HuH-7.5 (cell line): ENCODE results near the gene CTNNA3.

Experiments
- DNase-seq: peaks from one replicate; pipeline ENCODE4 v3.0.0; 2011; ENCODE audit warnings: low spot score

Gene CTNNA3

DNA sequence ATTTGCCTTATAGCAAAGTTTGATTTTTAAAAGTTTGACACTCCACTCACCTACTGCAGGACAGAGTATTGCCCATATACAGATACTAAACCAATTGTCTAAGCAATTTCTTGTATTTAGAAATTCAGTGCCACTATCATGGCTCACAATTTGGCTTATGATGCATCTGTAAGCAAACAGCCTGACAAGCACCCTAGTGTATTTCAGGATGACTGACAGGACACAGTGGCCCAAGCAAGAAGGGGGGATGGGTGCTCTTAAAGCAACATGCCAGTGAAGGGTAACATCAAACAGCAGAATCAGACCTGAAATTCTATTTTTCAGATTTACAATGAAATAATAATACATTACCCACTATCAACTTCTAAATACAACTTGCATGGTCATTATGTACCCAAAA lies 30.5 kb downstream of the CTNNA3 start:
- DNase-seq, result no peak

- no peak for DNase-seq
Measured at GRCh38 chr10:67664942-67665341, 31.1 kb downstream of the CTNNA3 start.

DNA sequence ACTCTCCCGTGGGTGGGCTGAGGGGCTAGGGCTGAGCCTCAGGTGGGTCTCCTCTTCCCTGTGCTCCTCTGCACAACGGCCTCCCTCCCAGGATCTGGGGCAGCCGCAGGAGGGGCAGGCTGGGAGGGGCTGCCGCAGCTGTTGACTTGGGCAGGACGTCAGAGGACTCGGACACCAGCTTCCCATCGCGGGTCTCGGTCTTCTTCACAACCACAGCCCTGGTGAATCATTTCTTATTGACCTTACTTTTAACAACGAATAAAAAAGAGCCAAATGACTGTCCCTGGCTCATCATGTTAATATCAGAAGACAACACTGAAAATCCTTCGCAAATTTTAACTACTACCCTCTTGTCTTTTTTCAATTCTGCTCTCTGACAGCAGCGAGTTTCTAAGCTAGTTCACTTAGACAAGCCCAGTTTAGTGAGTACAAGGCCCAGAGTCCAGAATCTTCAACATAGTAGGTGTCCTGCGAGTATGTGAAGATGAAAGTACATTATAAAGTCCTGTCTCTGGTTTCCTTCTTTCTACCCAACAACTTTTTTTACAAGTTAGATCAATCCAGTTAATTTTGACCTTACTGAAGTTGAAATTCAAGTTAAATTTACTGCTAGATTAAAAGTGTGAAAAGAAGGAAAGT lies 32.4 kb downstream of the CTNNA3 start:
- DNase-seq, result no peak

DNA sequence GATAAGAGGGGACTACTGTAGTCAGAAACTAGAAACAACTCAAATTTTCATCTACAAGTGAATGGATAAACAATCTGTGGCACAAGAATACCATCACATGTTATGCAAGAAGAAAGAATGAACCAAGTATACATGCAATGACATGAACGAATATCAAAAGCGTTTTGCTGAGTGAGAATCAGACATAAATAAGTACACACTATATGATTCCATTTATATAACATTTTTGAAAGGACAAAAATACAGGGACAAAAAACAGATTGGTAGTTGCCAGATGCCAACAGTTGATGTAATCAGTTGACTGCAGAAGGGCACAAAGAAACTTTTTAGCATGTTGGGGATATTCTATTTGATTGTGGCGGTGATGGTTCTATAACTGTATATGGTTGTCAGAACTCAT lies 33.6 kb downstream of the CTNNA3 start:
- DNase-seq, result no peak

DNA sequence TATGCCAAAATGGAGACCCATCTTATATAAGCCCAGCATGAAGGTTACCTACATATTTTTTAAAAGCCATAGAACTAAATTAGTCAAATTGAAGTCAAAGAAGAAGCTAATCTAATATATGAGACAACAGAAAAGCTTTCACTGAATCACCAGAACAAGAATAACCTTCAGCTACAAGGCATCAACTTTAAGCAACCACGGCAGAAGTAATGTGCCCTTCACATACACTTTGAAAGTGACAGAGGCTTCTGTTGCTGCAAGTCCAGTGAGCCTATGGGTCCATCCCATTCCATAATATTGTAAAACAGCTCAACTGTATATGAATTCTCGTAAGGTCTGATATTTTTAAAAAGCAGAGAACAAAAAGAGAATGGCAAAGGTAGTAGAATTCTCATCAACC lies 36.5 kb downstream of the CTNNA3 start:
- DNase-seq, result no peak

GRCh38 chr10:67657775-67658174 lies 38.2 kb downstream of the CTNNA3 start:
- DNase-seq, result no peak

DNA sequence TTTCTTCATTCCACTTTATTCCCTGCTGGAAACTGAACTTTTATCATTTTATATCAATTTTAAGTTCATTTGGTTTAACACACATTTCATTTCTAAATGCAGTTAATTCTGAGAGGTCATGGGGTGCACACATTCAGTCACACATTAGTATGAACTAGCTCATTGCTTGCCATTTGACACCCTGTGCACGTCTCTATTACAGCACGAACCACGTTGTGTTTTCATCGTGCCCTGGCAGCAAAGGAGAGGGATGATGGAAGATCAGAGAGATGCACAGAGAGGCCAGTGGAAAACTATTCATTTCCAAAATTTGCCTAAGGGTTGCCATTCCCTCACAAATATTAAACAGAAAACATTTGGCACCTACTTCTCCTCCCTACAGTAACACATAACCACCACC lies 45.4 kb downstream of the CTNNA3 start:
- no peak for DNase-seq

GRCh38 chr10:67648613-67649229 lies 47.3 kb downstream of the CTNNA3 start:
- no peak for DNase-seq

DNA sequence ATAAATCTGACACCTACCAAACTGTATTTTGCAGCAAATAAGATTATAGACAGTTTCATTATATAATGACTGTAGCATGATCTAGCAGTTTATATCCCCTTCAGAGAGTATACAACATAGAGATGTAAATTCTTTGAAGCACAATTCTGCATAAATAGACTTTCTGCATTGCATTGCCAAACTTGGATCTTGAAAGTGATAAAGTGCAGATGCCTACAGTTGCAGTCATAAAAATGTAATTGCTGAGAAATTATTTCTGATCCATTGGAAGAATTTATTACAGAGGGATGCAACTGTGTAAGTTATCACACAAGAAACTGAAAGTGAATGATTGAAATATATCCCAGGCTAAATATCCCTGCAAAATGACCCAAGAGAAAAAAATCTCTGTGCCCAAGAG lies 65.1 kb downstream of the CTNNA3 start:
- no peak for DNase-seq

DNA sequence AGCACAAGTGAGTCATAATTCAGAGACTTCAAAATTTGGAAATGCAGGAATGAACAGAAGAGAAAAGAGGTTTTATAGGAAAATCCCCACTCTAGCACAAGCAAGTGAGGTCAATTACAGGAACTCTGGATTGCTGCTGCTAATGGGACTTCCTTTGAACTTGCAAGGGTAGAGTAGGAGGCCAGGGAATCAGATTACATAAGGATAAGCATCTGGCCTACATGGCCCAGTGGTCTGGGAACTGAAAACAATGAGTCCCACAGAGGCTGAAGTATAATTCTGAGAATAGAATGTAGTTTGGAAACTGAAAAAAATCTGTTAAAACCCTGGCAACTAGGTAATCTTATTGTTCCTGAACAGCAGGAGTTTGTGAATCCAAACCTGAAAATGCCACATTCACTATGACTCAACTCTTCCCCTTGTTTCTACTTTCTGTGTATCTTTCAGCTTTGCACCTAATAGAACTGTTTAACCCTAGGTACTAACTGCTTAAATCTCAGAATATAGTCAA lies 66.5 kb downstream of the CTNNA3 start:
- DNase-seq, result no peak

DNA sequence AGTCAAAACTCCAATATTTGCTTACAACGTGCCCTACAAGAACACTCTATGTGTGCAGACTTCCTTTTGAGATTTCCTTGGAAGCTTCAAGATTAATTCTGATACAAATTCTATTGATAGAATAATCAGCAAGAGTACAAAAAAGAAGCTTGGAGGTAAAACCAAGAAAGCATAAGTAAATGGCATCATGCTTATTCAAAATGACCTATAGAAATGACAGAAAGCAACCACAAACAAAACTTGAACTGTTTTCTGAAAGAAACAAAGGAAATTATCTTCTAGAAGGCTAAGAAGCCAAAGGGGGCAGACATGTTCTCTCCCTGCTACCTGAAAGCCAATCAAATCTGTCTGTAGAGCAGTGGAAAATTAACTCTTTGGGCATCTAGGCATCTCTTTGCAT lies 73.0 kb downstream of the CTNNA3 start:
- no peak for DNase-seq

GRCh38 chr10:67622511-67622910 lies 73.5 kb downstream of the CTNNA3 start:
- DNase-seq, result no peak

DNA sequence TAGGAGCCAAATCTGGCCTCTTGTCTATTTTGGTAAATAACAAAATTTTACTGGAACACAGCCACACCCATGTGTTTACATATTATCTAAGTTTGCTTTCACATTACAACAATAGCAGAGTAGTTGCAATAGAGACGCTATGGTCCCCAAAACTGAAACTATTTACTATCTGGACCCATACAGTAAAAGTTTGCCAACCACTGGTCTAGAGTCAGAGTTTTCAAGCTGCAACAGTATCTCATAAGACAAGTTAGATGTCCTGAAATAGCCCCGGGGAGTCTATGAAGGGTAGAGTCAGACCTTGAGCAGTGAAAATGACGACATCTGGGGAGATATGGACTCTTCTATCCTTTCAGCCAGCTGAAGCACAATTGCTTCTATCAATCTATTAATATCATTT lies 74.2 kb downstream of the CTNNA3 start:
- DNase-seq, result no peak

GRCh38 chr10:67618116-67618515 lies 77.9 kb downstream of the CTNNA3 start:
- no peak for DNase-seq

- no peak for DNase-seq
Measured at GRCh38 chr10:67612577-67613537, 83.1 kb downstream of the CTNNA3 start.

- no peak for DNase-seq
Measured at GRCh38 chr10:67612176-67612575, 83.8 kb downstream of the CTNNA3 start.

- no peak for DNase-seq
Measured at GRCh38 chr10:67609996-67610793, 85.8 kb downstream of the CTNNA3 start.

DNA sequence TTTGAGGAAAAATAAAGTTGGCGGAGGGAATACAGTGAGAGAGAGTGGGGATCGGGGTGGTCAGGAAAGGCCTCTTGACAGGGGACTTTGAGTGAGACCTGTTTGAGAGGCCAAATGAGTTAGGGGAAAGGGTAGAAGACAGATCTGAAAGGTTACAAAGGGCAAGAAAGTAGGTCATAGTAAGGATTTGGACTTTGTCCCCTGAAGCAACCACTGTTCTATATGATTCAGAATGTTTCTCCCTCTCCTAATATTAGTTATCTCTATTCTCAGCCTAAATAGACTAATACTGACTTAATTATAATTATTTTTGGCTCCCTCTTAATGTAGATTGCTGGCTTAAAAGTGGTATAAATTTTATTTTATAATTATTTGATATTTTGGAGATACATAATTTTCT lies 88.0 kb downstream of the CTNNA3 start:
- DNase-seq, result no peak

- DNase-seq, result no peak
Measured at GRCh38 chr10:67607472-67607871, 88.5 kb downstream of the CTNNA3 start.

DNA sequence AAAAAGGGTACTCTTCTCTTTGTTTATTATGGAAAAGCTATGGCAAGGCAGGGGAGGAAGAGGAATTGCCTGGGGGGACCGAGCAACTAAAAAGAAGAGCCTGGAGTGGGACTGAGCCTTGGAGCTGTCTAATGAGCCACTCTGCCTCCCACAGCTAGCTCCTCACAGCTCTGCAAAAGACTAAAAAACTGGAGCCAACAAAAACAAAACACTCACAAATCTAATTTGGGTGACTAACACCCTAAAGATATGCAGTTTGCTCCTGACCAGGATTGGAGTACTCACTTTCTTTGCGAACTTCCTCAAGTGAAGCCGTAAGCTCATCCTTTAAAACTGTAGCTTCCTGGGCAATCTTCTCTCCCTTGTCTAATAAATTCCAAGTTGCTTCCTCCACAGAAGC lies 89.4 kb downstream of the CTNNA3 start:
- DNase-seq, result no peak

DNA sequence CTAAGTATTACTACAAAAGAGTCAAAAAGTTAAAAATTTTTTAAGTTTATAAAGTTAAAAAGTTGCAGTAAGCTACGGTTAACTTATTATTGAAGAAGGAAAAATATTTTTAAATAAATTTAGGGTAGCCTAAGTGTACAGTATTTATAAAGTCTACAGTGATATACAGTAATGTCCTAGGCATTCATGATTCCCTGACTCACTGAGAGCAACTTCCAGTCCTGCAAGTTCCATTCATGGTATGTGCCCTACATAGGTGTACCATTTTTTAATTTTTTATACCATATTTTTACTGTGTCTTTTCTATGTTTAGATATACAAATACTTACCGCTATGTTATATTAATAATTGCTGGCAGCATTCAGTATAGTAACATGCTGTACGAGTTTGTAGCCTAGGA lies 92.3 kb downstream of the CTNNA3 start:
- DNase-seq, result no peak

- DNase-seq, result no peak
Measured at GRCh38 chr10:67603086-67603485, 92.9 kb downstream of the CTNNA3 start.
